GM21737 (cell line): ENCODE results near the gene APOE.

ENCODE experiments used
- ATAC-seq: cut with Tn5 transposase; IDR thresholded peaks from one replicate; pipeline ENCODE4 v1.9.1; 2021; ENCODE audit warnings: mild to moderate bottlenecking, moderate library complexity; ENCODE audit not compliant: unreplicated experiment

Gene APOE

DNA sequence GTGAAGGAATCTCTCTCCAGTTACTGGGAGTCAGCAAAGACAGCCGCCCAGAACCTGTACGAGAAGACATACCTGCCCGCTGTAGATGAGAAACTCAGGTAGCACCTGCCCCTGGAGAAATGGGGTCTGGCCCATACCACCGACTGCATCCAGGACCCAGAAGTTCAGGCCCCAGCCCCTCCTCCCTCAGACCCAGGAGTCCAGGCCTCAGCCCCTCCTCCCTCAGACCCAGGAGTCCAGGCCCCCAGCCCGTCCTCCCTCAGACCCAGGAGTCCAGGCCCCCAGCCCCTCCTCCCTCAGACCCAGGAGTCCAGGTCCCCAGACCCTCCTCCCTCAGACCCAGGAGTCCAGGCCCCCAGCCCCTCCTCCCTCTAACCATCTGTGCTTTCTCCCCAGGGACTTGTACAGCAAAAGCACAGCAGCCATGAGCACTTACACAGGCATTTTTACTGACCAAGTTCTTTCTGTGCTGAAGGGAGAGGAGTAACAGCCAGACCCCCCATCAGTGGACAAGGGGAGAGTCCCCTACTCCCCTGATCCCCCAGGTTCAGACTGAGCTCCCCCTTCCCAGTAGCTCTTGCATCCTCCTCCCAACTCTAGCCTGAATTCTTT lies 43.3 kb downstream of the APOE start:
- ATAC-seq, result no peak

DNA sequence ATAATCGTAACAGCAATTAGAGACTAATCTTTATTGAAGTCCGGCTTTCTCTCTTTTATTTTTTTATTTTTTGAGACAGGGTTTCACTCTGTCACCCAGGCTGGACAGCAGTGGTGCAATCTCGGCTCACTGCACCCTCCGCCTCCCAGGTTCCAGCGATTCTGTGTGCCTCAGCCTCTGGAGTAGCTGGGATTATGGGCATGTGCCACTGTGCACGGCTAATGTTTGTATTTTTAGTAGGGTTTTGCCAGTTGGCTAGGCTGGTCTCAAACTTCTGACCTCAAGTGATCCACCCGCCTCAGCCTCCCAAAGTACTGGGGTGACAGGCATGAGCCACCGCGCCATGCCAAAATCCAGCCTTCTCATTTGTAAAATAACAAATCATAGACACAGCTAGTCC lies 44.0 kb downstream of the APOE start:
- ATAC-seq, result no peak

DNA sequence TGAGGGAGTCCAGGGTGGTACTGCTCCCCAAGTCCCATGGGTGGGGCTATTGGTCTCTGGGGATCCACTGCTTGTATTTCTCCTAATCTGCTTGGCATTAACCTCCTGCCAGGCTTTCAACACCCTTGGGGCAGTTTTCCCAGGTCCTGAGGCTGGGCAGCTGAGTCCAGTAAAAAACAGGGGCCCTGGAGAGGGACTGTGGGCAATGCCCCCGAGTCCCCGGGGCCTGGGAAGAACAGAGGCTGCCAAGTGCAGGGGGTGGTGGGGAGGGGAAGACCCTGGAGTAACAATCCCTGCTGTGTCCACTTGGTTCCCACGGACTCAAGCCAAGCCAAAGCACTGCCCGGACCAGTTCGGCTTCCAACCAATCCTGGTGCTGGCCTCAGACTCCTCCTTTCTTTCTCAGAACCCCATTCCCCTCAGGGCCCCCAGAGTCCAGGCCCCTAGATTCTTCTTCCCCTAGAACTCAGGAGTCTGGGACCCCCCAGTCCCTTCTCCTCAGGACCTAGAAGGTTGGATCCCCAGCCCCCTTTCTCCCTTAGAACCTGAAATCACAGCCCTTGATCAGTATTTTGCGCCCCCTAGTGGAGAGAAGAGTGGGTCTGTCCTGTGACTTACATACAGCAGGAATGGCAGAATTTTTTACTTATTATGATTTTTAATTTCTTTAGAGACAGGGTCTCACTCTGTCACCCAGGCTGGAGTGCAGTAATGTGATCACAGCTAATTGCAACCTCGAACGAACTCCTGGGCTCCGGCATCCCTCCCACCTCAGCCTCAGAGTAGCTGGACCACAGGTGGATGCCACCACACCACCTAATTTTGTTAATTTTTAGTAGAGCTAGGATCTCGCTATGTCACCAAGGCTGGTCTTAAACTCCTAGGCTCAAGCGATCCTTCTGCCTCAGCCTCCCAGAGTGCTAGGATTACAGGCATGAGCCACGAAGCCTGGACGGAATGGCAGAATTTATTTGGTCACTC lies 45.9 kb downstream of the APOE start:
- no peak for ATAC-seq

DNA sequence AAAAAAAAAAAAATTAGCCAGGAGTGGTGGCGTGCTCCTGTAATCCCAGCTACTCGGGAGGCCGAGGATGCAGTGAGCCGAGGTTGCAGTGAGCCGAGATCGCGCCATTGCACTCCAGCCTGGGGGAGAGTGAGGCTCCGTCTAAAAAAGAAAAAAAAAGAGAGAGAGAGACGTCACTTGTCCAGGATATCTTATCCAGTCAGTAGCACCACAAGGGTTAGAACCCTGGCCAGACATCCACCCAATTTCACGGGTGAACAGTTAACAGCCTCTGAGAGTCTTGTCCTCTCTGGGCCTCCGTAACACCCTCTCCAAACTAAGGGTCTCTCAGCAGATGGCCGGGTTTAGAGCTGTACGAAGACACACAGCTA lies 48.7 kb downstream of the APOE start:
- ATAC-seq, result no peak

DNA sequence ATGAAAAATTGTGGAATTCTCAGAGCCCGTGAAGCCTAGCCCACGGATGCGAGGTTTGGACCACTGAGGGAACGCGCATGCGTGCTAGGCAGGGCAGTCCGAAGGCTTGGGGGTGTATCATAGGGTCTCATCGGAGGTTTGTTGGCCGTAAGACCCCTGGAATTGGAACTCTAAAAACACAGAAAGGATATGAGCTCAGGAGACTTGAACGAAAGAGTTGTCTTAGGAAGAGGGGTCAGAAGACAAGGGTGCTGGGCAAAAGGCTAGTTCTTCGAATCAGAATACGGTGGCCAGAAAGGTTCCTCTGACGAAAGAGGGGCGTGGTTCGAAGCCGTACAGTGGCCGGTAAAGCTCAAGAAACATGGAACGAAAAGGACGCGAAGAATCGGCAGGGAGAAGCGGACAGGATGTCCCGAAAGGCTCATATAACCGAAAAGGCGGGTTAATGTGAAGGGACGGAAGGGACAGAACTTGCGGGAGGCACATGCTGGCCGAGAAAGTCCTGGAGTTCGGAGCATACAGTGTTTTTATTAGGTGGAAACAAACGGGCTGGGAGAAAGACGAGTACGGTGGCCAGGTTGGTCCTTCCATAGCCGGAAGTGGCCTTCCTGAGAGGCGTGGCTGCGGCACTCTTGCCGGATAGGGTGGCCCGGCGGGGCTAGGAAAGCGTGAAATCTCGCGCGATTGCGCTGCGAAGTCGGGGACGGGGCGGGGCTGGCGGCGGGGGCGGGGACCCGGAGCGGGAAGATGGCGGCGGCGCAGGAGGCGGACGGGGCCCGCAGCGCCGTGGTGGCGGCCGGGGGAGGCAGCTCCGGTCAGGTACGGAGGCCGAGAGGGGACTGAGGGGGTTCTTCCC lies 49.3 kb downstream of the APOE start, which contains the start of gene CLPTM1:
Gene CLPTM1 (plus strand): TSS at position 732 of the 856 bp plus-strand sequence. CDS start 16 bp downstream, at position 748.
- peak; percentile 84 for ATAC-seq

DNA sequence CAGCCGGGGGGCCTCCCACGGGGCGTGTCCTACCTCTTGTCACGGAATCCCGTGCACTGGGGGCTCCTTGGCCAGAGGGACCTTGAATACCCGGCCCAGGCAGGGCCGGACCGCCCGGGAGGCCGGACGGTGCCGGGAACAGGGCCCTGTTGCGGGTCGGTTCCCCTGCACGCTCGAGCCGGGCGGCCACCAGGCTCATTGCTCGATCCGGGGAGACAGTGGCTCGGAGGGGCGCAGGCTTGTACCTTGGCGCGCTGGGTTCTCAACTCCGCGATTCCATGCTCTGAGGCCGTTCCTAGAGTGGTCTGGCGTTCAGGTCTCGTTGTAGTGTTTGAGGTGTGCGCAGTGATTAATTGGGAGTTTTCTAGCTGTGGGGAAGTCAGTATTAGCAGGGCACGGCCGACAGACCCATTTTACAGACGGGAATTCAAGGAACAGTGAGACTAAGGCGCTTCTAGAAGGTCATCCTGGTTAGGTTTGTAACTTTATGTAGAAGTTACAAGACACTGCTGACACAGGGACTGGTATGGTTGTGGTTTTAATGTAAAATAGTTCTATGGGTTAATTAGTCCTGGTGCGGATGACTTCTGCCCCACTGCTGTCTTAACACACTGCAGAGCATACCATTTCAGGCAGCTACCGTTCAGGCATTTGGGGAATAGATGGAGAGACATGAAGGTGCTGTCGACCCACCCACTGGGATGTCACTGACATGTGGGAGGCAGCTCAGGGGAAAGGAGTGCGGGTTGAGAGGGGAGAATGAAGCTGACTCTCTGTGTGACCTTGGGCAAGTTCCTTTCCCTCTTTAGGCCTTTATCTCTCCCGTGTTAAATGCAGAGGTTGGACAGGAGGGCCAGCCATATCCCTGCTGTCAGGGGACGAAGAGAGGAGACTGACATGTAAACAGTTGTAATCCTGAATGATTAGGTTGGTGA lies 50.2 kb downstream of the APOE start:
- peak; percentile 28 for ATAC-seq

DNA sequence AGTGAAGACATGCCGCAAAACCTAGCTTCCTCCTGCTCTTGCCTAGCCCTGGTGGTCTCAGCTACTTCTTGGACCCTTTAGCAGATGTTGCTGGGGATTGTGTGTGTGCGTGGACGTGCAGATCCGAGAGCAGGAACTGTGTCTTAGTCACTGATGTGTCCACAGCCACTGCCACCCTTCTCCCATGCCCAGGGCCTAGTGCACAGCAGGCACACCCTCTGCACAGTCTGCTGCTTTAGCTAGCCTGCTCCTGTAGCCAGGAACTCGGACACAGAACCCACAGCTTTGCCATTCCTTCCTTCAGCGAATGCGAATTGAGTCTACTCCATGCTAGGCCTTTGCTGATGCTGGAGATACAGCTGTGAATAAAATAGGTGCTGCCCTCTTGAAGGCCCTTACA lies 51.9 kb downstream of the APOE start:
- no peak for ATAC-seq

DNA sequence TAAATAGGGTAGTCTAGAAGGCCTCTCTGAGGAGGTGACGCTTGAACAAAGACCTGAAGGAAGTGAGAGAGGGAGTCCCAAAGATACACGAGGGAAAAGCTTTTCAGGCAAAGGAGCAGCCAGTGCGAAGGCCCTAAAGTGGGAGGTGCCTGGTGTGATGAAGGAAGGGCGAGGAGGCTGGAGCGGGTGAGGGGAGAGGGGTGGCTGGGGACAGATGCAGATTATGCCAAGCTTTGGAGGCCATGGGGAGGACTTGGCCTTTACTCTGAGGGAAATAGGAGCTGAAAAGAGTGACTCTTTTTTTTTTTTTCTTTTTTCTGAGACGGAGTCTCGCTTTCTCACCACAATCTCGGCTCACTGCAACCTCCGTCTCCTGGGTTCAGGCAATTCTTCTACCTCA lies 52.5 kb downstream of the APOE start:
- ATAC-seq, result no peak
